HepG2 (cell line): Measurements from ENCODE around the gene MEAF6. TPM values are rescaled to one million over a fixed set of nuclear protein-coding genes. Genes with fewer than 3 reads are reported as not detected.

ENCODE experiments used
- ATAC-seq: fragments of 200-7000 bp; cut with Tn5 transposase; 3 replicates; pipeline ENCODE4 v1.9.1; 2020; ENCODE audit warnings: mild to moderate bottlenecking, moderate library complexity
- BruUV-seq: library from RNA; stranded (reverse); fragments of 400-500 nt; replicated peaks from 2 replicates; lab custom pipeline; 2021; lab: Mats Ljungman, UMichigan
- CTCF ChIA-PET: fragments of 300-600 bp; formaldehyde crosslinking; extraction: SDS; loops from one replicate; lab custom pipeline; 2021; ENCODE audit warnings: low total read pairs, inconsistent platforms, low intra/inter-chr PET ratio; lab: Yijun Ruan, JAX
- POLR2A ChIA-PET: fragments of 350-600 bp; sonication (Branson Sonifier 250); formaldehyde crosslinking; loops from one replicate; lab custom pipeline; 2020; ENCODE audit warnings: antibody characterized with exemption, inconsistent platforms; lab: Yijun Ruan, JAX
- DNase-seq: peaks from one replicate; pipeline ENCODE4 v3.0.0-alpha.2; 2015; ENCODE audit warnings: low spot score
- FAIRE-seq: peaks from 3 replicates; lab custom pipeline; 2011; peaks lifted over from hg19 to GRCh38; lab: Jason Lieb, UNC
- H2AFZ ChIP-seq: one replicate; pipeline ENCODE4 v1.6.1; 2011; ENCODE audit warnings: low read length, inconsistent platforms
- H3K27ac ChIP-seq: fragments of 300-600 bp; 3 replicates; pipeline ENCODE4 v1.8.0; 2011; ENCODE audit warnings: mixed run types, mild to moderate bottlenecking, mixed read lengths, low read length, inconsistent platforms; ENCODE audit not compliant: insufficient read depth; ENCODE audit errors: extremely low read length
- H3K27me3 ChIP-seq, 2 experiments: fragments of 200-600 bp in 1 of 2; 2 replicates in 1 of 2; 3 replicates in 1 of 2; pipeline versions ENCODE4 v1.6.0 to v1.8.0; 2011; ENCODE audit warnings: low read length in 2 of 2, mild to moderate bottlenecking in 2 of 2, moderate library complexity in 2 of 2, inconsistent platforms in 1 of 2; ENCODE audit not compliant: insufficient read depth in 2 of 2, control insufficient read depth in 1 of 2
- H3K36me3 ChIP-seq, 2 experiments: fragments of 200-600 bp in 1 of 2; replicated peaks in 1 of 2; 2 replicates in 1 of 2; 3 replicates in 1 of 2; pipeline versions ENCODE4 v1.5.1 to v1.8.0; 2011; ENCODE audit warnings: low read length in 2 of 2, inconsistent platforms in 1 of 2; ENCODE audit not compliant: insufficient read depth in 2 of 2, control insufficient read depth in 1 of 2
- H3K4me1 ChIP-seq: 2 replicates; pipeline ENCODE4 v1.5.1; 2012; ENCODE audit warnings: low read length, inconsistent platforms; ENCODE audit not compliant: insufficient read depth
- H3K4me2 ChIP-seq: 2 replicates; pipeline ENCODE4 v1.6.0; 2011; ENCODE audit warnings: low read depth, low read length, inconsistent platforms
- H3K4me3 ChIP-seq, 3 experiments: fragments of 200-600 bp in 1 of 3; sonication (generic), shearing (Covaris generic) in 1 of 3; replicated peaks in 1 of 3; 2 replicates each; pipeline ENCODE4 v1.5.1; 2011 to 2016; ENCODE audit warnings: low read length in 3 of 3, inconsistent platforms in 2 of 3, low read depth in 2 of 3, mild to moderate bottlenecking in 2 of 3, control low read depth in 1 of 3, mixed read lengths in 1 of 3; ENCODE audit not compliant: insufficient read depth in 1 of 3
- H3K79me2 ChIP-seq: one replicate; pipeline ENCODE4 v1.6.1; 2011; ENCODE audit warnings: low read length, inconsistent platforms; ENCODE audit not compliant: insufficient read depth
- H3K9ac ChIP-seq: 2 replicates; pipeline ENCODE4 v1.6.0; 2011; ENCODE audit warnings: mild to moderate bottlenecking, low read depth, low read length, inconsistent platforms; ENCODE audit not compliant: insufficient read depth
- H3K9me3 ChIP-seq: 2 replicates; pipeline ENCODE4 v1.5.1; 2012; ENCODE audit warnings: mild to moderate bottlenecking, low read length
- H4K20me1 ChIP-seq: 2 replicates; pipeline ENCODE4 v1.6.0; 2011; ENCODE audit warnings: inconsistent platforms, mild to moderate bottlenecking, low read length, moderate library complexity; ENCODE audit not compliant: insufficient read depth
- AGO2 ChIP-seq: fragments of 200-400 bp; formaldehyde crosslinking; optimal IDR thresholded peaks from 2 replicates; pipeline ENCODE3; 2017; ENCODE audit warnings: mild to moderate bottlenecking, low read depth, low read length, moderate library complexity
- CEBPB ChIP-seq: IDR thresholded peaks from 2 replicates; pipeline ENCODE4 v1.6.1; 2011; ENCODE audit warnings: low read depth, low read length, improper control_type of control experiment, borderline replicate concordance
- HNRNPK ChIP-seq: fragments of 200-400 bp; formaldehyde crosslinking; IDR thresholded peaks from 2 replicates; pipeline ENCODE4 v1.6.1; 2018; ENCODE audit warnings: low read length, low read depth, moderate library complexity, mild to moderate bottlenecking; ENCODE audit not compliant: poor library complexity, severe bottlenecking
- RBFOX2 ChIP-seq: fragments of 200-400 bp; formaldehyde crosslinking; IDR thresholded peaks from 2 replicates; pipeline ENCODE4 v1.6.1; 2017; ENCODE audit warnings: low read depth, mild to moderate bottlenecking, low read length
- TMF1 ChIP-seq: sonication (generic); formaldehyde crosslinking; IDR thresholded peaks from 2 replicates; pipeline ENCODE4 v1.8.1; 2022; ENCODE audit warnings: low read depth, missing genetic modification reagents
- WGBS: methylation state at CpG from one replicate; pipeline ENCODE4 v1.1.6; 2017; ENCODE audit warnings: low lambda C conversion rate; 5-methylcytosine and 5-hydroxymethylcytosine counted together
- in situ Hi-C: cut with HindIII; loops from 2 replicates; pipeline ENCODE4 v1.10.0; 2017; ENCODE audit warnings: low pct_unique_long_range_greater_than_20kb; ENCODE audit not compliant: extremely low pct_ligation_motif_present
- intact Hi-C: fragments of 100-400 bp; cut with micrococcal nuclease; formaldehyde crosslinking; loops from one replicate; pipeline ENCODE4 v1.10.0; 2022; ENCODE audit not compliant: unreplicated experiment
- polyA plus RNA-seq, 8 experiments: library from polyadenylated mRNA; depleted of rRNA in 3 of 8; stranded (reverse) in 7 of 8; unstranded in 1 of 8; fragments of >200 nt; fragmentation: Illumina TruSeq in 4 of 8; extraction: Trizol in 4 of 8; gene quantifications; 2 replicates each; pipeline versions ENCODE4 v1.2.1 to v1.2.3, GENCODE V29; 2011 to 2016; ENCODE audit warnings: low read depth in 4 of 8, missing spikeins in 1 of 8, mixed read lengths in 1 of 8; ENCODE audit not compliant: insufficient read depth in 1 of 8
- total RNA-seq, 5 experiments: library from RNA; depleted of rRNA; stranded (reverse); fragments of >200 nt; fragmentation: Illumina TruSeq; extraction: Trizol; gene quantifications; 2 replicates each; pipeline ENCODE4 v1.2.3, GENCODE V29; 2016; ENCODE audit warnings: low read depth in 1 of 5

Gene MEAF6
- total and polyA plus RNA-seq, 2 of the 13 experiments (the other 11 are each of a cell fraction or from before 2014, with no cell fraction given) = 29.5 to 45.6 TPM

- DNase-seq (no peak), FAIRE-seq (no peak)
- no peaks in the 10 kb centered on the region for H3K4me1 ChIP-seq
- intact Hi-C loops = no loop called here
- H3K79me2 ChIP-seq = peaks cover 4% of the 10 kb centered on the region
- H4K20me1 ChIP-seq = no peaks in the 10 kb centered on the region
- H2AFZ ChIP-seq = no peak overlapping the region
- no peak overlapping the region for H3K9ac ChIP-seq
- H3K9me3 ChIP-seq = no peaks in the 10 kb centered on the region
- H3K27me3 ChIP-seq = no peaks in the 10 kb centered on the region
- no TSS peak for BruUV-seq
- in situ Hi-C loops = no loop called here
- H3K36me3 ChIP-seq = peaks cover 13 to 52% of the 10 kb centered on the region in 2 experiments; a peak in 4 of 5 replicates
- no peak overlapping the region for H3K27ac ChIP-seq
- H3K4me2 ChIP-seq = no peak overlapping the region
- H3K4me3 ChIP-seq = no peak overlapping the region
- 77% methylated on average over 3 of the region's 5 CpGs for WGBS
- CTCF ChIA-PET = no interaction called here
- TF ChIP-seq CEBPB (peak; percentile 18; the same call in 1 of the 2 replicates), TMF1 (CRISPR knock-in tag) (no peak)
- TF ChIP-seq, all 625 proteins: peak for 1
- POLR2A ChIA-PET = no interaction called here
- no peak for ATAC-seq
Observed at GRCh38 chr1:37545019-37545418, 30.5 kb upstream of the MEAF6 start.

GRCh38 chr1:37544530-37544929, 30.0 kb upstream of the MEAF6 start:
- H3K27ac ChIP-seq = no peak overlapping the region
- H3K4me1 ChIP-seq = no peaks in the 10 kb centered on the region
- no peaks in the 10 kb centered on the region for H4K20me1 ChIP-seq
- in situ Hi-C loops (no loop called here), intact Hi-C loops (no loop called here)
- ChIA-PET CTCF (no interaction called here), POLR2A (interaction anchor here (1.3 kb wide), 1 partner anchor 9 kb away, joined by 4 read pairs; the partner anchor contains the start of gene SNIP1)
- DNase-seq (no peak), FAIRE-seq (no peak), ATAC-seq (no peak)
- 96% methylated on average over 21 of the region's 21 CpGs for WGBS
- no peaks in the 10 kb centered on the region for H3K27me3 ChIP-seq
- no peaks in the 10 kb centered on the region for H3K79me2 ChIP-seq
- TF ChIP-seq RBFOX2 = 0 out of 2 replicates have a peak, but pooled peaks have one; percentile 45
- TF ChIP-seq HNRNPK = no peak
- peak; percentile 68 for TF ChIP-seq AGO2
- H3K9ac ChIP-seq = no peak overlapping the region
- H3K36me3 ChIP-seq = peaks cover 14 to 57% of the 10 kb centered on the region in 2 experiments; a peak in 4 of 5 replicates
- no peak overlapping the region for H3K4me2 ChIP-seq
- no peak overlapping the region for H3K4me3 ChIP-seq
- H3K9me3 ChIP-seq = no peaks in the 10 kb centered on the region
- H2AFZ ChIP-seq = no peak overlapping the region
- no TSS peak for BruUV-seq
